NT2/D1 (cell line): ENCODE measurements around the gene GRM7.

Experiments
- DNase-seq: peaks from one replicate; pipeline ENCODE4 v3.0.0-alpha.2; 2011; ENCODE audit warnings: low read depth, low spot score
- H3K27me3 ChIP-seq: 2 replicates; pipeline ENCODE4 v1.6.0; 2011; ENCODE audit warnings: mild to moderate bottlenecking; ENCODE audit not compliant: insufficient read length, insufficient read depth
- H3K36me3 ChIP-seq: 2 replicates; pipeline ENCODE4 v1.6.1; 2011; ENCODE audit warnings: mild to moderate bottlenecking, low read length, mixed read lengths; ENCODE audit not compliant: insufficient read depth, insufficient read length
- H3K4me1 ChIP-seq: 2 replicates; pipeline ENCODE4 v1.5.1; 2011; ENCODE audit not compliant: insufficient read depth, insufficient read length
- H3K4me3 ChIP-seq: 2 replicates; pipeline ENCODE4 v1.5.1; 2011; ENCODE audit warnings: low read depth; ENCODE audit not compliant: insufficient read length
- H3K9ac ChIP-seq: 2 replicates; pipeline ENCODE4 v1.6.0; 2011; ENCODE audit warnings: low read depth; ENCODE audit not compliant: insufficient read length
- H3K9me3 ChIP-seq: 2 replicates; pipeline ENCODE4 v1.5.1; 2011; ENCODE audit warnings: mild to moderate bottlenecking, low read length; ENCODE audit not compliant: insufficient read depth
- SUZ12 ChIP-seq: IDR thresholded peaks from 2 replicates; pipeline ENCODE4 v1.6.1; 2011; ENCODE audit not compliant: insufficient read length, insufficient read depth; ENCODE audit errors: extremely low read depth
- YY1 ChIP-seq: IDR thresholded peaks from 2 replicates; pipeline ENCODE4 v1.6.1; 2011; ENCODE audit not compliant: insufficient read length, insufficient read depth
- ZNF274 ChIP-seq: IDR thresholded peaks from 2 replicates; pipeline ENCODE4 v1.6.1; 2011; ENCODE audit warnings: mild to moderate bottlenecking, low read depth, low read length

The GRM7 gene

DNA sequence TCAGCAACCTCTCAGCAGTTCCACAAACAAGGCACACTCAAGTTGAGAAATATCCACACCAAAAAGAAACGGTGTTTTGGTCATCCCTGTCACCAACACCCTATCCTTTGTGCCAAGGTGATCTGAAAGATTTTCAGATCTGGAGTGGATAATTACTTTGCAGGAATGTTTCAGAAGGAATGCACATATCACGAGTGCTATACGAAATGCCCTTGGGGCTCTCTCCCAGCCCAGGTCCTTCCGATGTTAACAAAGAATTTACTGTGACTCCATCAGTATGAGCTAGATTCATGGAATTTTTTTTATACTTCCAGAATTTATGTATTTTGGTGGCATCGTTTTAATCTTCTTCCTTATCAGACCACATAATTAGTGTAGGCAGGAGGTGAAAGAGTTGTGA is 105.0 kb downstream of the GRM7 start:
- no peak for DNase-seq
- Histone ChIP-seq H3K9me3 (no peaks in the 10 kb centered on the region), H3K27me3 (no peaks in the 10 kb centered on the region), H3K4me3 (no peak overlapping the region), H3K4me1 (no peaks in the 10 kb centered on the region), H3K36me3 (no peaks in the 10 kb centered on the region), H3K9ac (no peak overlapping the region)
- no peak for TF ChIP-seq YY1

DNA sequence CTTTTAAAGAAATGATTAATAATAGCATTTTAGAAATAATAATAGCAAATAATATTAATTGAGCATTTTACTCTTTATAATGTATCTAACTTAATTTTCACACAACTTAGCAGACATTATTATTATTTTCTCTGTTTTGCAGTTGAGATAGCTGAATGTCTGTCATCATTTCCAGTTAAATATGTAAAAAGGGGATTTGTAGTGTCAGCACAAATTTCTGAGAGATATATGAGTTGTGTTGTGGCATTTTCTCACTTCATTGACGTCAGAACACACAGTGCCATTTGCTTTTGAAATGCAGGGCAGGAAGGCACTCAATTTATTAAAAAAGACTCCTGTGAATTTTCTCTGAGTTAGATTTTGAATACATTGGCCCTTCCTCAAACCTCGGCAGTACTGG is 111.0 kb downstream of the GRM7 start:
- no peak for DNase-seq
- Histone ChIP-seq H3K27me3 (no peaks in the 10 kb centered on the region), H3K4me3 (no peak overlapping the region), H3K9me3 (no peaks in the 10 kb centered on the region), H3K36me3 (no peaks in the 10 kb centered on the region), H3K9ac (no peak overlapping the region), H3K4me1 (no peaks in the 10 kb centered on the region)
- no peak for TF ChIP-seq YY1
- TF ChIP-seq ZNF274 = no peak
- no peak for TF ChIP-seq SUZ12

GRCh38 chr3:6985848-6986247 is 124.9 kb downstream of the GRM7 start:
- Histone ChIP-seq H3K4me1 (no peaks in the 10 kb centered on the region), H3K4me3 (no peak overlapping the region), H3K27me3 (no peaks in the 10 kb centered on the region), H3K9me3 (no peaks in the 10 kb centered on the region), H3K9ac (no peak overlapping the region), H3K36me3 (no peaks in the 10 kb centered on the region)
- TF ChIP-seq YY1 (no peak), ZNF274 (no peak), SUZ12 (no peak)
- DNase-seq = no peak

DNA sequence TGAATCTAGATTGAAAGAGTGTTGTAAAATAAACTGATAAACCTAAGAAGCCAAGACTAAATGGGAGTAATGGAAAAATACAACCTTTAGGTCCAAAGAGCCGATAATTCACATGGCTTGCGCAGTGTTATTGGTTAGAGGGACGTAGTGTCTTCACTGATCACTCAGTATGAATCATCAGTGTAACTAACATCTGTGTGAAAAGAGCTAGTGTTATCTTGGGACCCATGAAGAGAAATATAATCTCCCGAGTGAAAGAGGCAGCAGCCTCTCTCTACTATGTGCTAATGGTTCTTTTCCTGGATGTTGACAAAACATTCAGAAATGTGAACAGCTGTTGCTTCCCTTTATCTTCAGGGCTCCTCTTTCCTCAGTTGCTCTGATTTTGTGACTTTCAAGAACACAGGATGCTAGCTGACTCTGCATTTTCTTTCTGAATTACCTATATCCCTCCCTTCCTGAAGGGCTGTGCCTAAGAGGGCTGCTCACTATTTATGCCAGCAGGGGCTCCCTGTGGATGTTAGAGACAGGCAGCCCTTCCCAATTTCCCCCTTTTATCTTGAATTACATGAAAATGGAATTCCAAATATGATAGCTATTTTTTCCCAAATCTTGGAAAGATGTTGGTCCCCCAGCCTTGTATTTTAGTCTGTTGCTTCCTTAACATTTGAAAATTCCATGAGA is 128.8 kb downstream of the GRM7 start:
- Histone ChIP-seq H3K4me3 (no peak overlapping the region), H3K27me3 (no peaks in the 10 kb centered on the region), H3K9ac (no peak overlapping the region), H3K9me3 (no peaks in the 10 kb centered on the region), H3K36me3 (no peaks in the 10 kb centered on the region), H3K4me1 (no peaks in the 10 kb centered on the region)
- no peak for DNase-seq
- TF ChIP-seq YY1 (no peak), ZNF274 (no peak), SUZ12 (no peak)

DNA sequence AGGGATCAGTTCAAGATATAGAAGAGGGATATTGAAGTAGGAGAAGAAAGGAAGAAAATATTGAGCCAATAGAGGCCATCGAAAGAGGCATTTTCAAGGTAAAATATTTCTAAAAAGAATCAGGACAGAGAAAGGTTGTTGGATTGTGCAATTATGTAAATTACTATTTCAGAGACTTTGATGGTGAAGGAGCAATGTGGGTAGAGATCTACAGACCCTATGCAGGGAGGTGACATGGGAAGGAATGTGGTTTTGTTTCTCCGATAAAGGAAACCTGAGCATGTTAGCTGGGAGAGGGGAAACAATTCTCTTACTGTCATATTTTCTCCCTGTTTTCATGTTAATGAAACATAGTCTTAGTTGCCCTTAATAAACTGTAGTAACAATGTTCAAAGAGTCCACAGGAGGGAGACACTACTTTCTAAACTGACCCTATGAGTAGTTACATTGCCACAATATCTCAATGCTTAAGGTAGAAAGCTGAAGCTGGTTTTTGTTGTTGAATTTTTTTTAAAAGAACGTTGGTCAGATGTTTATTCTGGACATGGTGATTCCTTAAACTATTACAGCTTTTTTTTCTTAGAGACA is 133.3 kb downstream of the GRM7 start:
- no peaks in the 10 kb centered on the region for H3K27me3 ChIP-seq
- H3K4me1 ChIP-seq = no peaks in the 10 kb centered on the region
- H3K9ac ChIP-seq = no peak overlapping the region
- no peak for DNase-seq
- no peaks in the 10 kb centered on the region for H3K36me3 ChIP-seq
- no peak for TF ChIP-seq YY1
- no peak for TF ChIP-seq ZNF274
- TF ChIP-seq SUZ12 = no peak
- peaks cover 7% of the 10 kb centered on the region; the same call in 1 of the 2 replicates for H3K9me3 ChIP-seq
- H3K4me3 ChIP-seq = no peak overlapping the region

DNA sequence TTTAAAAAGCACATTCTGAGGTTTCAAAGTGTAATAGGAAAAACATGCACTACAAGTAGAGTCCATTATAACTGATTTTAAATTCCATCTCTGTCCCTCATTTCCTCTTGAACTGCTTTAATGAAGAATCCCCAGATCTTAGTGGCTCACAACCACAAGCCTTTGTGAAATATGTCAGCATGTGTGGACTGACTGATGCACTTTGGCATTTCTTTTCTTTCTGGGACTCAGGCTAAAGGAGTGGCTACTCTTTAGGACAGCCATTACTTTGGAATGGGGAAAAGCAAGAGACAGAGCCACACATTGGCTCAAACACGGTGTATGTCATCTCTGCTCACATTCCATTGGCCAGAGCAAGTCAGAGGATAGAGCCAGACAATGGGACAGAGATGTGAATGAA is 139.6 kb downstream of the GRM7 start:
- Histone ChIP-seq H3K4me3 (no peak overlapping the region), H3K4me1 (no peaks in the 10 kb centered on the region), H3K9me3 (peaks cover 7% of the 10 kb centered on the region; the same call in 1 of the 2 replicates), H3K36me3 (no peaks in the 10 kb centered on the region), H3K9ac (no peak overlapping the region), H3K27me3 (no peaks in the 10 kb centered on the region)
- DNase-seq = no peak
- TF ChIP-seq ZNF274 (no peak), YY1 (no peak), SUZ12 (no peak)

- Histone ChIP-seq H3K9ac (no peak overlapping the region), H3K4me1 (no peaks in the 10 kb centered on the region), H3K36me3 (no peaks in the 10 kb centered on the region), H3K9me3 (peaks cover 7% of the 10 kb centered on the region; the same call in 1 of the 2 replicates), H3K4me3 (no peak overlapping the region), H3K27me3 (no peaks in the 10 kb centered on the region)
- no peak for TF ChIP-seq SUZ12
- TF ChIP-seq YY1 = no peak
- no peak for TF ChIP-seq ZNF274
- DNase-seq = no peak
Measured at GRCh38 chr3:7001370-7001769, 140.5 kb downstream of the GRM7 start.
